Breast epithelium (tissue), 3 donors: ENCODE data around the gene NUMB.

Experiments
- POLR2A ChIP-seq: fragments of 450-650 bp; IDR thresholded peaks from one replicate; pipeline ENCODE4 v1.6.1; 2016; ENCODE audit warnings: antibody characterized with exemption, mild to moderate bottlenecking, moderate library complexity
- TF ChIP-seq, protein P1 (sequence below), 3 donors: fragments of 450-650 bp; IDR thresholded peaks; one replicate each; pipeline ENCODE4 v1.5.1; 2016 to 2017; ENCODE audit warnings: antibody characterized with exemption in 3 of 3, mild to moderate bottlenecking in 3 of 3, moderate library complexity in 3 of 3

DNA sequence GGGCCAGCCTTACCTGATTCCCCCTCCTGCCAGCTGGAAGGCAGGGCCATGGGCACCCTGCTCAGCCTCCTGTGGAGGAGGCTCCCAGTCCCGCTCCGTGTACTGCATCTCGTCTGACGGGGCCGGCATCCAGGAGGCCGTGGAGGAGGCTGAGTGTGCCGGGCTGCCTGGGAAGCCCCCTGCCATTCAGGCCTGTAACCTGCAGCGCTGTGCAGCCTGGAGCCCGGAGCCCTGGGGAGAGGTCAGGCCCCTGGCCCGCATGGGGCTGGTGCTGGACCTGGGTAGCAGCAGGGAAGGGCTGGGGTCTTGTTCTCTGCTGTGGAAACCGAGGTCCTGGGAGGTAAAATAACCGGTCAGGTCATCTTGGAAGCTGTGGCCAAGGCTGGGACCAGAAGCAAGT, 204.6 kb downstream of the NUMB start:
- TF ChIP-seq POLR2A, result no peak
- TF ChIP-seq, protein P1, sequence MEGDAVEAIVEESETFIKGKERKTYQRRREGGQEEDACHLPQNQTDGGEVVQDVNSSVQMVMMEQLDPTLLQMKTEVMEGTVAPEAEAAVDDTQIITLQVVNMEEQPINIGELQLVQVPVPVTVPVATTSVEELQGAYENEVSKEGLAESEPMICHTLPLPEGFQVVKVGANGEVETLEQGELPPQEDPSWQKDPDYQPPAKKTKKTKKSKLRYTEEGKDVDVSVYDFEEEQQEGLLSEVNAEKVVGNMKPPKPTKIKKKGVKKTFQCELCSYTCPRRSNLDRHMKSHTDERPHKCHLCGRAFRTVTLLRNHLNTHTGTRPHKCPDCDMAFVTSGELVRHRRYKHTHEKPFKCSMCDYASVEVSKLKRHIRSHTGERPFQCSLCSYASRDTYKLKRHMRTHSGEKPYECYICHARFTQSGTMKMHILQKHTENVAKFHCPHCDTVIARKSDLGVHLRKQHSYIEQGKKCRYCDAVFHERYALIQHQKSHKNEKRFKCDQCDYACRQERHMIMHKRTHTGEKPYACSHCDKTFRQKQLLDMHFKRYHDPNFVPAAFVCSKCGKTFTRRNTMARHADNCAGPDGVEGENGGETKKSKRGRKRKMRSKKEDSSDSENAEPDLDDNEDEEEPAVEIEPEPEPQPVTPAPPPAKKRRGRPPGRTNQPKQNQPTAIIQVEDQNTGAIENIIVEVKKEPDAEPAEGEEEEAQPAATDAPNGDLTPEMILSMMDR (IDR thresholded peaks at IDR 0.05), result no peak
